Measurements from ENCODE around the gene GALE.

DNA sequence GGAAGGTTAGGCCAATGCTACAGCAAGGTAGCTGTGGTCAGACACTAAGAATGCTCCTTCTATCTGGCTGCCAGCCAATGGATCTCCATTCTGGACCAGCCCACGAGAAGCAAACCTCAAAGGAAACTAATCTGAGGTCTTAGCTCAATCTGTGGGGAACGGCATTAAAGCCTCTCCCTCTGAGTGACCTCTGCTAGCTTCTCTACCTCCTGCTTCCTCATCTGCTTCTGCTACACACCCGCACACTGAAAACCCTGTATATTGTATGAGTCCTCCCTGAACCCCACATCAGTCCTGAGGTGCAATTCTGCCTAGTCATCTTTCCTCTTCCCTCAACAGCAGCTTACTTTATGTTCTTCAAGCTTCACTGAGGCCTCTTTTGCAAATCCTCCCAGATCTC, 6.9 kb upstream of the GALE start:
- TF ChIP-seq, protein P1, sequence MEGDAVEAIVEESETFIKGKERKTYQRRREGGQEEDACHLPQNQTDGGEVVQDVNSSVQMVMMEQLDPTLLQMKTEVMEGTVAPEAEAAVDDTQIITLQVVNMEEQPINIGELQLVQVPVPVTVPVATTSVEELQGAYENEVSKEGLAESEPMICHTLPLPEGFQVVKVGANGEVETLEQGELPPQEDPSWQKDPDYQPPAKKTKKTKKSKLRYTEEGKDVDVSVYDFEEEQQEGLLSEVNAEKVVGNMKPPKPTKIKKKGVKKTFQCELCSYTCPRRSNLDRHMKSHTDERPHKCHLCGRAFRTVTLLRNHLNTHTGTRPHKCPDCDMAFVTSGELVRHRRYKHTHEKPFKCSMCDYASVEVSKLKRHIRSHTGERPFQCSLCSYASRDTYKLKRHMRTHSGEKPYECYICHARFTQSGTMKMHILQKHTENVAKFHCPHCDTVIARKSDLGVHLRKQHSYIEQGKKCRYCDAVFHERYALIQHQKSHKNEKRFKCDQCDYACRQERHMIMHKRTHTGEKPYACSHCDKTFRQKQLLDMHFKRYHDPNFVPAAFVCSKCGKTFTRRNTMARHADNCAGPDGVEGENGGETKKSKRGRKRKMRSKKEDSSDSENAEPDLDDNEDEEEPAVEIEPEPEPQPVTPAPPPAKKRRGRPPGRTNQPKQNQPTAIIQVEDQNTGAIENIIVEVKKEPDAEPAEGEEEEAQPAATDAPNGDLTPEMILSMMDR (IDR thresholded peaks at IDR 0.05): no peak
- no peak for TF ChIP-seq ZFX (IDR thresholded peaks at IDR 0.05; ENCODE audit: borderline replicate concordance)
